GM19099 (cell line): ENCODE measurements around the gene SKI.
A peak's percentile ranks its signal among the peaks of the same experiment; 100 is the strongest.

Experiments
- POLR2A ChIP-seq: IDR thresholded peaks from 3 replicates; pipeline ENCODE4 v1.6.1; 2011; ENCODE audit warnings: low read depth; ENCODE audit not compliant: insufficient read length; ENCODE audit errors: extremely low read depth

The SKI gene

DNA sequence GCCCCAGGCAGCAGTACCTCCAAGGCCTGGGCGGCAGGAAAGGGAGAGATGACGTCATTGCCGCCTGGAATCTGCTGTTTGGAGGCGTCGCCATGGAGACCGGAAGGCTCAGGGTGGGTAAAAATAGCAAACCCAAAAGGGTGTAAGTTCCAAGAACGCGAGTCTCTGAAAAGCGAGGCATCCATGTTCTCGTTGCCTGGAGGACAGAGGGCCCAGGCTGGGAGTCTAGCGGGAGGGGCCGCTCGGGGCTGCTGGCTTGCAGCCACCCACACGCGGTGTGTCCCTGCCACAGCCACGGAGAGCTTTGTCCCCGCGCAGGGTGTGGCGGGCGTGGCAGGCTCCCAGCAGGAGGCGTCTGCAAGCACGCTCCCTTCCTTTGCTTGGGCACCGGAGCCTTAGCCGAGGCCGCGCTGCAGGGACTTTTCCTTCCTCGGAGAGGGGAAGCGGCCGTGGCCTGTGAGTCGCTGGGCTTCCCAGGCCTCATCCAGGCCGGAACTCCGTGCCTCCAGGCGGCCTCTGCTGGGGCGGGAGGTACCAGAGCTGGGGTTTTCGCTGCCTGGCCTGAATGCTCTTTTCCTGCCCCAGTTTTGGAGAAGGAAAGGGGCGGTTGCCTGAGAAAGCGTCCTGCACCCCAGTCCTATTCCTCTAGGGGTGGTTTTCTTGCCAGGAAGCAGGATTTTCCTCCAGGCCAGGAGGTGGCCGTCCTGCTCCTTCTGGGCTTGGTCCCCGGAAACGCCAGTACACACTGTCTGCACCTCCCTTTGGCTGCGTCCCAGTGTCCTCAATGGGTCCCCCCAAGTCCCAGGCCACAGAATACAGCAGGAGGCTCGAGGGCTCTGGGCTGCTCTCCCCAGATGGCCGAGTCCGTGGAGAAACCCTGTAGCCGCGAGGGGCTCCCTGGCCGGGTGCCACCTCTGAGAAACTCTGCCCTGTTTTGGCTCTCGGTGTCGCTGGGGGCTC is 15.3 kb upstream of the SKI start:
- TF ChIP-seq POLR2A, result no peak

DNA sequence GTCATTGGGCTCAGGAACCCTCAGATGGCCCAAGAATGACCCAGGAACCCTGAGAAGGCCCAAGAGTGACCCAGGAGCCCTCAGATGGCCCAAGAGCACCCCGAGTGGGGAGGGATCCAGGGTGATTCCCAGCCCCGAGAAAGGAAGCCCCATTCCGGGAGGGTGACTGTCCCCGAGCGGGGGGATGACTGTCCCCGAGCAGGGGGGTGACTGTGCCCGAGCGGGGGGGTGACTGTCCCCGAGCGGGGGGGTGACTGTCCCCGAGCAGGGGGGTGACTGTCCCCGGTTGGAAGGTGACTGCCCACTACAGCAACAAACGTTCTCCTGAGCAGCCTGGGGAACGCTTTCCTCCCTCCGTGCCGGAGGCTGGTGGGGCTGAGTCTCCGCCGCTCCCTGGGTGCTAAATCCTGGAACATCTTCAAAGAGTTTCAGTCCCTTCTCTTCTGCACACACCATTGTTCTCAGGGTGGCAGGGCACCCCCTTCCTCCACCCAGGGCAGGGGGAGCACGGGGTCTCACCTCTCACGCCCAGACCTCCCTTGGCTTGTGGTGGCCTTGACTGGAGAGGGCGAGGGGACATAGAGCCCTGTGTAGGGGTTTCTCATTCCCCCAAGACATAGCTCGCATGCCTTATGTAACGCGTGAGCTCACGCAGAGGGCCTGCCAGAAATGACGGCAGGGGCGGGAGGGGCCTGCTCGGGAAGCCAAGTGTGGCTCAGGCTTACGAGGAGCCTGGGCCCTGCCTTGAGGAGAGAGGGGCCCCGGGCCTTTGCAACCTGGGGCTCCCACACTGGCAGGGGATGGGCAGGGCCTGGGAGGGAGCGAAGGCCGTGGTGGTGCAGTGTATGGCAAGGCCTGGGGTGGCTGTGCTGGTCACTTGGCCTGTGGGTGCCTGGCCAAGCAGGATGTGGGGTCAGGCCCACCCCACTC is 14.3 kb upstream of the SKI start:
- no peak for TF ChIP-seq POLR2A

DNA sequence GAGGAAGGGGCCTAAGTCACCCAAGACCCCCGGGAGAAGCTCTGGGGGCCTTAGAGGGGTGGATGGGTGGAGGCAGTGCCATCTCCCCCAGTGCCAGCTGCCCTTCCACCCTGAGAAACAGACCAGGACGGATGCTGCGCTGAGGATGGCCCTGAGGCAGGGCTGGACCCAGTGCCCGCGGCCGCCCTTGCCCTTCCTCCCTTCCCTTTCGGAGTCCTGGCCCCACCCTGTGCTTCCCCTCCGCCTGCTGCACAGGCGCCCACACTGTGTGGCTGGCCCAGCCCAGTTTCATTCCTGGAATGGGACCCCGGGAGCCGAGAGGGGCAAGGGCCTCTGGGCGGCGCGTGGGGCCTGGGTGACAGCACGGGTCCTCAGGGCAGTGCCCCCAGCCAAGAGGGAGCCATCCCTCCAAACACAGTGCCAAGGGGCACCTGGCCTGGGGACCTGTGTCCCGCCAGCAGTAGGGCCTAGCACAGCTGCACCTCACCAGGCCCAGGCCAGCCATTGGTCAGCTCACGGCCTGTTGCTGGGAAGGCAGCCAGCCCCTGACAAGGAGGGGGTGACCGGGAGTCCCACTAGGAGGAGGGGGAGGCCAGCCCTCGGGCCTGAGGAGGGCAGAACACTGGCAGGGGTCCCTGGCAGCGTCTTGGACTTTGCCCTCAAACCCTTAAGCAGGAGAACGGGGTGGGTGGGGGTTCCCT is 13.4 kb upstream of the SKI start:
- no peak for TF ChIP-seq POLR2A

DNA sequence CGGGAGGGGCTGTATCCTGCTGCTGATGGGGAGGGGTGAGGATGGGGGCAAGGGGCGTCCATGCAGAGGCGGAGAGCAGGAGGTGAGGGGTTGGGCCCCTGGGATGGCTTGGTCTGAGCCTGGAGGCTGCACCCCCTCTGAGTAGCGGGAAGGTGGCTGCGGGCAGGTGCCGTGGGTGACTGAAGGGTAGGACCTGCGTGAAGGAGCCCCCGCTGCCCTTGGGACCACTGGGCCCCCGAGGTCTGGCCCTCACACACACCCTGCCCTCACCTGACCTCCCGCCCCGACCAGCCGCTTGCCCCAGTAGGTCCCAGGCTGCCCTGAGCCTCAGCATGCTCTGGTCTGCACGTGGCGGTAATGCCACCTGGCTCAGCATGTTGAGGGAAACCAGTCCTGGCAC is 12.8 kb upstream of the SKI start:
- no peak for TF ChIP-seq POLR2A

DNA sequence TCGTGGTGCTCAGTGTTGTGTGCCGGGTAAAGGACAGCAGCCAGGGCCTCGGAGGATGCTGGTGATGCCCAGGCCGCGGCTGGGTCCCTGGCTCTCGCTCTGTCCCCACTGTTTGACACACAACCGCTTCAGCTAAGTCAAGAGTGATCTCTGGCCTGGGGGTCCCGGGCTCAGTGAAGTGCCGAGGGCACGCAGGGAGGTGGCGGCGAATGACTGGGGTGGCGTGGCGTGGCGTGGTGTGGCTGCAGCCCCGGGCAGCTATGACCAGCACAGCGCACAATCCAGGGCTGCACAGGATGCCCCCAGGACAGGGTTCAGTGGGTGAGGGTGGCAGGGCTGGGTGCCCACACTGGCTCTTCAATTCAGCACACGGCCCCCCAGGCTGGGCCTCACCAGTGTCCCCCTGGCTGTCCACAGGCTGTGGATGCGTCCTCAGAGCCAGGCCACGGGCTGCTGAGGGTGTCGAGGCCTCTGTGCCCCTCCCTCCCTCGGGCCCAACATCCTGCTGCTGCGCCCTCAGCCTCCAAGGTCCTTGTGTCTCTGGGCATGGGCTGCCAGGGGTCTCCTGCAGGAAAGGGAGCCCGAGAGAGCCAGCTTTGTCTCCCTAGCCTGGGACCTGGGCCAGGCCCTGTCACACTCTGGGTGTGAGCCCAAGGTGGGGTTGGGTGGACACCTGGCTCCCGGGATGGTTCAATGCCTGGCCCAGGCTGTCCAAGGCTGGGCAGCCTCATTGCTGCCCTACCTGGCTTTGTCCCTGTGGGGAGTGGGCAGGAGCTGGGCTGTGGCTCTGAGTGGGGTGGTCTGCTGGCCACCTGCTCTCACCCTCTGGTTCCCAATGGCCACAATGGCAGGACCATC is 12.0 kb upstream of the SKI start:
- no peak for TF ChIP-seq POLR2A

DNA sequence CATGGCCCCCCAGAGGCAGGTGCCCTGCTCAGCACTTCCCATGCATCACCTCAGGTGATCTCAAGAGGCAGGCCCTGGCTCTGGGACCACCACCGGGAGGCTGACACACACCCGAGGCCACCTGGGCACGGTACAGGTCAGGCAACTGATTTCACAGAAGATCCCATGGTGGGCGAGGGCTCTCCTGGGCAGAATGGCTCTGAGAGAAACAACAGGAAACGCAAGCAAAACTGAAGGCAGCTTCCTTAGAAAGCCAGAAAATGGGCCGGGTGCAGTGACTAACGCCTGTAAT is 11.4 kb upstream of the SKI start:
- TF ChIP-seq POLR2A, result no peak

- TF ChIP-seq POLR2A, result no peak
These were observed 6.8 kb upstream of the SKI start for GRCh38 chr1:2221271-2221670.

DNA sequence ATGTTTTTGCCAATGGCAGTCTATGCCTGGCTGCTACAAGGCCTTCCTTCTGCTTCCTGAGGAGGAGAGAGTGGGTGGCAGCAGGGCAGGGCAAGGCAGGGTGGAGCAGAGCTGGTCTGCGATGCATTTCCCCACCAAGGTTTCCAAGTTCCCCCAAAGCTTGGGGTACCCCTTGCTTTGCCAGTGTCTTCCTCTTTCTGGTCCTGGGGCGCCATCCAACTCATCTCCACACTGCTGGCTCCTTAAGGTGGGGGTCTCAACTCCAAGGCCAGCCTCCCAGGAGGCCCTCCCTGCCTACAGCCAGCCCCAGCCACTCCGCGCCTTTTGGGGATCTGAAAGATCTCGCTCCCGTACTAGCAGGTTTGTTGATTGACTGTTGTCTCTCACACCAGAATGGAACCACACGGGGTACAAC is 3.9 kb upstream of the SKI start:
- no peak for TF ChIP-seq POLR2A

DNA sequence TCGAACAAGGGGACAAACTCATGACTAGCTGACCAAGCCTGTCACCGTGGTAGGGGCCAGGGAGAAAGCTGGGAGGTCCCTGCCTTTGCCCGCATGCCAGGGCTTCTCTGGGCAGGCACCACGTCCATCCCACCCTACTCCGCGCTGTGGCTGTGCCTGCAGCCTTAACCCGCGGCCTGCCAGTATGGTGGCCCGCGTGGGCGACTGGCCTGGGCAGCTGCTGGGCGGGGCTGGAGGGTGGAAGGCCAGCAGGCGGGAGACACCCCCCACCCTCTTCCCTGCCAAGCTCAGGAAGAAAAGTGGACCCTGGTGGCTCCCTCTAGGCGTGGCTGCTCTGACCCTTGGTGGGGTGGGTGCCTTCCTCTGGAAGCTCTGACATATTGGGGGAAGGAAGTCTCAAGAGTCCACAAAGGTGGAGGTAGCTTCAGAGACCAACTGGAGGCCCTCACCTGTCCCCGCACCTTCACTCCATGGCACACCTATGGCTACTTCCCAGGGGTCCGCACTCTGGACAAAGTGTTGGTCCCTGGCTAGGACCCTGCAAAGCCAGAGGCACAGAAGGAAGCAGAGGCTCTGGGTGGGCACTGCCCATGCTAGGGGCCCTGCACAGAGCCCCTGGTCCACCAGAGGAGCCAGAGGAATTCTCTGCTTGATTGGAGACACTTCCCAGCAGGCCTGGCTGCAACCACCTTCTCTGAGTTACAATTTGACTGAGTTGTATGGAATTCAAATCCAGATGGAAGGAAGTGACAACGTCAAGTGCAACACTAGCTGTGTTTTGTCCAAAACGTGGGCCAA is 3.3 kb upstream of the SKI start:
- TF ChIP-seq POLR2A, result no peak

GRCh38 chr1:2226525-2227345 is 1.4 kb upstream of the SKI start:
- no peak for TF ChIP-seq POLR2A

DNA sequence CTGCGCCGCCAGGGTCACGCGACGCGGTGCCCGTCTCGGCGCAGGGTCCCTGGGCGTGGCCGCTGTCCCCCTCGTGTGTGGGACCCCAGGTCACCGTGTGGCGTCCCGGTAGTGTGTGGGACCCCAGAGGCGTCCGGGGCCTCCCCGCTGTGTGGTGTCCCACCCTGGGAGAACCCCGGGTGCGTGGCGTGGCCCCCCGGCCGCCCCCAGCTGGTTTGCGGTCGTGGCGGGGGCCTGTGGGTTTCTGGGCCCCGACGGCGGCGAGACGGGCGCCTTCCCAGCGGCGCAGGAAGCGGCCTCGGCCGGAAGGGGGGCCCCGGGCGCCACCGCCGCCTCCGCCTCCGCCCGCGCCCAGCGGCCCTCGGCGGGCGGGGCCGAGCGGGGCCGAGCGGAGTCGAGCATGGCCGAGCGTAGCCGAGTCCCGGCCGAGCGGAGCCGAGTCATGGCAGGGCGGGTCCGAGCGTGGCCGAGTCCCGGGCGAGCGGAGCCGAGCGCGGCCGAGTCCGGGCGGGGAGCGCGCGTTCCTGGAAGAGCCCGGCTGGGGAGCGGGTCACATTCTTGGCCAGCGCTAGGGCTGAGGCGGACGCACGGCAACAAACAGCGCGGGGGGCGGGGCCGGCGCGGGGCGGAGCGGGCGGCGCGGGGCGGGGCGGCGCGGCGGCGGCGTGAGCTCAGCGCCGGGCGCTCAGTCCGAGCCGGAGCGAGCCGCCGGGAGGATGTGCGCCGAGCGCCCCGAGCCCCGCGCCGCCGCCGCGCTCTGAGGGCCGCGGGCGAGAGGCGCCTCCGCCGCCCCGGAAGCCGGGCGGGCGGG is 568 bp upstream of the SKI start:
- peak; percentile 82 for TF ChIP-seq POLR2A

DNA sequence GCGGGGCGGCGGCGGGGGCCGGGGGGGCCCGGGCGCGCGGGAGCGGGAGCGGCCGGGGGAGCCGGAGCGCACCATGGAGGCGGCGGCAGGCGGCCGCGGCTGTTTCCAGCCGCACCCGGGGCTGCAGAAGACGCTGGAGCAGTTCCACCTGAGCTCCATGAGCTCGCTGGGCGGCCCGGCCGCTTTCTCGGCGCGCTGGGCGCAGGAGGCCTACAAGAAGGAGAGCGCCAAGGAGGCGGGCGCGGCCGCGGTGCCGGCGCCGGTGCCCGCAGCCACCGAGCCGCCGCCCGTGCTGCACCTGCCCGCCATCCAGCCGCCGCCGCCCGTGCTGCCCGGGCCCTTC is 546 bp downstream of the SKI start:
- TF ChIP-seq POLR2A, result no peak
